ENCODE results near the gene LIPF.

DNA sequence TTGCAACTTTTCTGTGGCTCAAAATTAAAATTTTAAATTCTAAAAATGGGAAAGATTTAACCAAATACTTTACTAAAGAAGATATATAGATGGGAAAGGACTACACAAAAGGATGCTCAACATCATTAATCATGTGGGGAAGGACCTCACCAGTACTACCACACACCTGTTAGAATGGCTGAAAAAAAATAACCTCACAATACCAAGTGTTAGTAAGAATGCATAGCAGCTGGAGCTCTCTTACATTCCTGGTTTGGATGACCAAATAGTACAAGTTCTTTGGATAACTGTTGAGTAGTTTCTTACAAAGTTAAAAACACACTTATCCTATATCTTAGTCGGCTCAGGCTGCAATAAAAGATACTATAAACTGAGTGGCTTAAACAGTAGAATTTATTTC is 43.8 kb upstream of the LIPF start:
- TF ChIP-seq POLR2AphosphoS5 (IDR thresholded peaks at IDR 0.05; ENCODE audit: borderline replicate concordance, low read depth, low read length) = no peak
- TF ChIP-seq EZH2 (IDR thresholded peaks at IDR 0.05) = no peak
- TF ChIP-seq FOXP2 (optimal IDR thresholded peaks at IDR 0.05; ENCODE audit: control extremely low read depth, extremely low read length, insufficient read depth) = no peak
